Stimulated activated CD8-positive, alpha-beta memory T cell treated with anti-CD3 and anti-CD28 coated beads, Interleukin-12 subunit alpha, Interleukin-12 subunit beta, amount 100 ng/mL, for 4 hours (primary cell): ENCODE measurements around the gene OPA3.
A peak's percentile ranks its signal among the peaks of the same experiment; 100 is the strongest.
"Not testable (repeated sequence)": the region's sequence is repeated elsewhere in the genome, so short reads cannot be mapped to it uniquely, and the experiment has no call there.

Source experiments
- DNase-seq: peaks from one replicate; pipeline ENCODE4 v3.0.0-alpha.2; 2020; ENCODE audit warnings: low read depth

Gene OPA3

GRCh38 chr19:45522010-45522941, 62.3 kb downstream of the OPA3 start:
- no peak for DNase-seq

- DNase-seq, result no peak
Observed at GRCh38 chr19:45518469-45518826, 66.2 kb downstream of the OPA3 start.

GRCh38 chr19:45517641-45518468, 66.7 kb downstream of the OPA3 start:
- no peak for DNase-seq

- no peak for DNase-seq
Observed at GRCh38 chr19:45517238-45517637, 67.4 kb downstream of the OPA3 start.

GRCh38 chr19:45515807-45516401, 68.7 kb downstream of the OPA3 start:
- DNase-seq, result no peak

- no peak for DNase-seq
Observed at GRCh38 chr19:45515081-45515624, 69.4 kb downstream of the OPA3 start.

- DNase-seq, result no peak
Observed at GRCh38 chr19:45514376-45515051, 70.1 kb downstream of the OPA3 start.

GRCh38 chr19:45512881-45513483, 71.6 kb downstream of the OPA3 start:
- no peak for DNase-seq

GRCh38 chr19:45511074-45511473, 73.5 kb downstream of the OPA3 start:
- DNase-seq, result no peak

- DNase-seq, result not testable (repeated sequence)
Observed at GRCh38 chr19:45510352-45510751, 74.2 kb downstream of the OPA3 start.

GRCh38 chr19:45509692-45510015, 74.9 kb downstream of the OPA3 start:
- DNase-seq, result no peak

- peak; percentile 22 for DNase-seq
Observed at GRCh38 chr19:45508861-45509691, 75.5 kb downstream of the OPA3 start.

- DNase-seq, result peak; percentile 48
Observed at GRCh38 chr19:45508417-45508860, 76.2 kb downstream of the OPA3 start.

GRCh38 chr19:45507872-45508416, 76.7 kb downstream of the OPA3 start:
- DNase-seq, result no peak

GRCh38 chr19:45506989-45507871, 77.4 kb downstream of the OPA3 start, which contains the start of gene VASP:
TSS of gene VASP (plus strand) at chr19:45507479. CDS start at chr19:45507772, 293 bp downstream.
- peak; percentile 85 for DNase-seq

- peak; percentile 98 for DNase-seq
Observed at GRCh38 chr19:45506246-45506988, 78.2 kb downstream of the OPA3 start.

- DNase-seq, result no peak
Observed at GRCh38 chr19:45505996-45506245, 78.7 kb downstream of the OPA3 start.

- no peak for DNase-seq
Observed at GRCh38 chr19:45505151-45505995, 79.2 kb downstream of the OPA3 start.
